Measurements from ENCODE around the gene ARHGAP27. TPM values are rescaled to one million over a fixed set of nuclear protein-coding genes. Genes with fewer than 3 reads are reported as not detected.
A peak's percentile ranks its signal among the peaks of the same experiment; 100 is the strongest.

ARHGAP27 gene
- polyA plus RNA-seq, 10 donors: 7.4 to 14.8 (median 10.0) TPM

DNA sequence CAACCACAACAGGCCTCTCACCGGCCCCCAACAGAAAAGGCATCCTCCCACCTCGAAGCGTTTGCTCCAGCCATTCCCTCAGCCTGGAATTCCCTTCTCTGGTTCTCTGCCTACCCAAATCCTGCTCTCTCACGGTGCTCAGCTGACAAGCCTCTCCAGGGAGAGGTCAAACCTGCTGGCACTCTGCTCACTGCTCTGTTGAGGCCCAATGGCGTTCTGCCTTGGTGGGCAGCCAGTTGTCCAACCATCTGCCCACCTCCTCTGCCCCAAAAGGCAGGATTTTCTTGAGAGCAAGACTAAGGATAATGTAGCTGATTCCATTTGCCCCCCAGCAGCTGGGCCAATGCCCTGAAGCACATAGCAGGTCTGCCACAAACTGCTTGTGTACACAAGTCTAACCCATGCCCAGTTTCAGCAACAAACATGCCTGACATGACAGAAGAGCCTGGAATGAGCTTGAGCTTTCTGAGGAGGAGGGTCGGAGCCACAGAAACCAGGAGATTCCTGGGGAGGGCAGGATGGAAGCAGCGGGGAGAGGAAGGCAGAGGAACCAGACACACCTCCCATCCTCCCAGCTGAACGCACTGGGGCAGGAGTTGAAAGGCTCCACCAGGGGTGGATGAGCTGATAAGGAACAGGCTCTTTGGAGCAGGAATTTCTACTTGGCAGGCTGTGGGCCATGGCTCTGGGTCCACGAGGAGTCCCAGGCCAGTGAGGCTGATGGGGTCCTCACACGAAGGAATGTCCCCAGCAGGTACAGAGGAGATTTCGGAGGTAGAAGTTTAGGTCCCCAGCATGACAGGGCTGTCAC, 23.9 kb downstream of the ARHGAP27 start:
- DNase-seq: no peak

GRCh38 chr17:45406107-45406506, 26.6 kb downstream of the ARHGAP27 start:
- no peak for DNase-seq

- DNase-seq: no peak
Measured at GRCh38 chr17:45405250-45406086, 27.2 kb downstream of the ARHGAP27 start.

DNA sequence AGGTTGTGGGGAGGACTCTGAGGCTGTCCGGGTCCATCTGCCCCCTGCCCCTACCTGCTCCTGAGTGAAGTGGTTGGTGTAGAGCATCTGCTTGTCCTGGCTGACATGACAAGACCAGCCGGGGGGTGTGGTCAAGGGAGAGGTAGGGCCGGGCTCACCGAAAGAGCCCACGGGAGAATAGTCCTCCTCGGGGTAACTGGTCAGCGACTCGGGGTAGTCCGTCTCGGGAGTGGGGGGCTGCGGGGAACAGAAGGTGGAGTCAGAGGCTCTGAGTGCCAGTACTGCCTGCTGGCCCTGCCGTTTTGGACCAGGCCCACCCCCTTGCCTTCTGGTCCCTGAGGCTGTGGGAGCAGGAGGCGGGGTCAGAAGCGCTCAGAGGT, 27.8 kb downstream of the ARHGAP27 start:
- no peak for DNase-seq

- no peak for DNase-seq
Measured at GRCh38 chr17:45403906-45404490, 28.7 kb downstream of the ARHGAP27 start.

GRCh38 chr17:45402916-45403315, 29.8 kb downstream of the ARHGAP27 start:
- no peak for DNase-seq

GRCh38 chr17:45398800-45399199, 33.9 kb downstream of the ARHGAP27 start:
- DNase-seq: no peak

- no peak for DNase-seq
Measured at GRCh38 chr17:45397796-45398195, 34.9 kb downstream of the ARHGAP27 start.

- DNase-seq: no peak
Measured at GRCh38 chr17:45396496-45397205, 36.0 kb downstream of the ARHGAP27 start.

DNA sequence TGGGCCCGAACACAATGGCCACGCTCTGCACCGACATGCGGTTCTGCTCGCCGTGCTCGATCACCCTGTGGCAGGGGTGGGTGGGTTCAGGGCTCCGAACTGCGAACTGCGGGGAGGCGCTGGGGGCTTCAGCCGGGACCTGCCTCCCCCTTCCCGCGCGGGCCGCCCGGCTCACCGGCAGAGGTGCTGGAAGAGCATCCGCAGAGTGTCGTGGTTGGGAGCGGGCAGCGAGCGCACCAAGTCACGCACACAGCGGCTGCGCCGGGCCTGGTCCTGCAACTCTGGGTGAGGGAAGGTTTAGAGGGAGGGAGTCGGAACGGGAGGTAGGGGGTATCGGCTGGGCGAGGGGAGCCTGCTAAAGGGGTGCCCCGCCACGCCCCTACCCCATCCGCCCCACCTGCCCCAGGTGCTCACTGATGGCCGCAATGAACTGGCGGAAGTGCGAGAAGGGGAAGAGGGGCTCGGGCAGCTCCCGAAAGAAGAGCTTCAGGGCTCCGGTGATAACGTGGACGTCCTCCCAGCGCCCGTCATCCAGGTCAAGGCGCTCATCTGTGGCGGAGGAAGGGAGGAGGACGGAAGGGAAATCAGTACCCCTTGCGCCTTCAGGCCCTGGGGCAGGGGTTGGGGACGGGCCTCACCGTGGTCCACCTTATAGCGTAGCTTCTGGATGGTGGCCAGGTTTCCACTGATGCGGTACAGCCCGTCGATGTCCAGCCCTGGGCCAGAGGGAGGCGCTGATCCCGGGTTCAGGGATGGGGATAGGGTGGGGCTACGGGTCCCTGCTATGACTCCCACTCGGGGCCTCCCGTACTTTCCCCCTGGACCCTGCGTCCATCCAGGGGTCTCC, 36.9 kb downstream of the ARHGAP27 start:
- peak in 1 of 3 donors; percentile 34 for DNase-seq

GRCh38 chr17:45394913-45395568, 37.6 kb downstream of the ARHGAP27 start:
- DNase-seq: peak; percentile 88 to 96 (median 89)

GRCh38 chr17:45394564-45394912, 38.1 kb downstream of the ARHGAP27 start:
- DNase-seq: no peak

GRCh38 chr17:45394091-45394490, 38.6 kb downstream of the ARHGAP27 start:
- peak in 1 of 3 donors; percentile 30 for DNase-seq

DNA sequence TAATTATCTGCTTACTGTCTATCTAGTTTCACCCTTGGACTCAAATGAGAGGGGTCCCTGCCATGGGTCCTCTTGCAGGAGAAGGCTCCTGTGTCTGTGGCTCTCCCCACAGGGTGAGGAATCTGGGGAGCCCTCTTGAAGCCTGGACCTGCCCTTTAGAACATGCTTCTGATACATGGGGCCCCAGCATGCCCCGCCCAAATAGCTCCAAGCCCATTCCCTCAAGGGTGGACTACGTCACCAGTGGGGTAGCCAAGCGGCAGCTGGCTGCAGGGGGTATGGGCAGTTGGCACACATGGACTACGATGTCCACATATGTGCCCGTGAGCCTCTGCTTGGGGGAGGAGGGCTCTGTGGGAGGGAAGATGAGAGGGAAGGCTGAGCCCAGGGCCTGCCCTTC, 39.3 kb downstream of the ARHGAP27 start:
- no peak for DNase-seq

DNA sequence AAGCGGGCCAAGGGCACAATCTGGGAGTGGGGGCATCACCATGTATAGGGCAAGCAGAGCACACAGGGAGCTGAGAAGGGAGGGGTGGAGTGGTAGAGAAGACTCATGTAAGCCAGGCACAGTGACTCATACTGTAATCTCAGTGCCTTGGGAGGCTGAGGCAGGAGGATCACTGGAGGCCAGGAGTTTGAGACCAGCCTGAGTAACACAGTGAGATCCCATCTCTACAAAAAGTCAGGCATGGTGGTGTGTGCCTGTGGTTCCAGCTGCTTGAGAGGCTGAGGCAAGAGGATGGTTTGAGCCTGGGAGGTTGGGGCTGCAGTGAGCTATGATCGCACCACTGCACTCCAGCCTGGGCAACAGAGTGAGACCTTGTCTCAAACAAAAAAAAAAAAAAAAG, 40.8 kb downstream of the ARHGAP27 start:
- DNase-seq: no peak

GRCh38 chr17:45391291-45391690, 41.4 kb downstream of the ARHGAP27 start:
- DNase-seq: no peak

DNA sequence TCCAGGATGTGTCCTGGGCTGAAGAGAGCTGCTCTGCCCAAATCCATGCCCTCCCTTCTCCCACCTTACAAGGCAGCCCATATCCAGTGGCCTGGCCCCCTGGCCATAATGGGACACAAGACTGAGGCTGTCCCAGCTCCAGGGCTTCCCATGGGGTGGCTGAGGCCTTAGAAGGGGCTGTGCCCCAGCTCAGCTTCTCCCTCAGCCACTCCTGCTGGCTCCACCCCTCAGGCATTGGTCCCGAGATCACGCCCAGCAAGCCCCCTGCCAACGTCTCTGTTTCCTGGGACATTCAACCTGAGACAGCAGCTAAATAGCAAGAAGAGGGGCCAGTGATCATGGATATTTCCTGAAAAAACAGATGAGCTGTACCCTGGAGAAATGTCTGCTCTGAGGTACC, 43.3 kb downstream of the ARHGAP27 start:
- no peak for DNase-seq

DNA sequence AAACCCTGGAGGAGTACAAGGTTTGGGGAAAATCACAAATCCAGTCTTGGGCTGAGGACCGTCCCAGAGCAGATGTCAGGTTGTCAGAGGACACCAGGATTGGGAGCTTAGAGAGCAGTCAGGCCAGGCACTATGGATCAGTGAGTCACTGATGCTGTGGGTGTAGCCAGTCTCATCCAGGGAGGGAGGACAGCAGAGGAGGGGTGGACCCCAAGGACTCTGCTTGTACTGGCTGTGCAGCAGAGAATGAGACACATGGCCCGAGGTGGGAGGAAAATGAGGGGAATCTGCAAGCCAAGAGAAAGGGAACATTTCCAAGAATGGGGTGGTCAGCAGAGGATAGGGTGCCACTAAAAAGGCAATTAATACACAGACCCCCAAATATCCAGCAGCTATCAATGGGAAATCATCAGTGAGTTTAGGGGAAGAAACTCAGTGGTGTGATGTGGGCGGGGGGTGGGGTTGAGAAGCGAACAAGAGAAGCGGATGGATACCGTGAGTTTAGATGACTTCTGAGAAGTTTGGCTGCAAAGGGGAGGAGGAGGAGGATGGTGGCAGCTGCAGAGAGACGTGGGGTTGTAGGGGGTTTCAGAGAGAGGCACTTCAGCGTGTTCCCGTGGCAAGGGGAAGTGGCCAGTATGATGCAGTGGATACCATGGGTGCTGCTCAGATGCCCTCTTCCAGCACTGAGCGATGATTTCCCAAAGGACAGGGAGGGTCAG, 43.9 kb downstream of the ARHGAP27 start:
- peak in 1 of 3 donors; percentile 31 for DNase-seq

DNA sequence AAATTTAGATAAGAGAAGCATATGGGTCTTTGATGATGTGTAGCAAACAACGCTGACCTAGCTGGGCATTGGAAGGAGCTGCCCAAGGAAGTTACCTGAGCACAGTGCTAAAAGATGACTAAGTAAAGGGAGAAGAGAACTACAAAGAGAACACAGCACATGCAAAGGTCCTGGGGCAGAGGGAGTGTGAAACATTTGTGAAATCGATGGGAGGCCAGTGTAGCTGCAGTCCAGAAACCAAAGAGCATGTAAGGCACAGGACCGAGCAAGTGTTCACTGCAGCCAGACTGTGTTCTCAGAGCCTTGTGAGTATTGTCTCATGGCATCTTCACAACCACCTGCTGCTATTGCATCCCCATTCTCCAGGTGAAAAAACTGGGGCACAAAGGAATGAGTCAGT, 44.9 kb downstream of the ARHGAP27 start:
- no peak for DNase-seq

GRCh38 chr17:45386178-45386577, 46.5 kb downstream of the ARHGAP27 start:
- no peak for DNase-seq
